ENCODE data around the gene PRDM15.
A peak's percentile ranks its signal among the peaks of the same experiment; 100 is the strongest.

The PRDM15 gene

GRCh38 chr21:41806773-41807172 lies 72.4 kb downstream of the PRDM15 start:
- Mint-ChIP-seq H3K27ac (ENCODE audit: low read depth) (peak overlapping the region; percentile 54), H3K4me1 (peaks cover 12% of the 10 kb centered on the region), H3K36me3 (ENCODE audit: insufficient read depth) (peaks cover 18% of the 10 kb centered on the region), H3K4me3 (no peak overlapping the region), H3K27me3 (no peaks in the 10 kb centered on the region), H3K9me3 (peaks cover 13% of the 10 kb centered on the region)
- DNase-seq (ENCODE audit: low spot score in 2 of 2) (no peak), ATAC-seq (replicated peaks; ENCODE audit: extremely low read depth, poor library complexity, severe bottlenecking) (no peak)

GRCh38 chr21:41805643-41806042 lies 73.5 kb downstream of the PRDM15 start:
- Mint-ChIP-seq H3K27me3 (no peaks in the 10 kb centered on the region), H3K36me3 (ENCODE audit: insufficient read depth) (peaks cover 20% of the 10 kb centered on the region), H3K4me1 (peaks cover 12% of the 10 kb centered on the region), H3K4me3 (no peak overlapping the region), H3K9me3 (peaks cover 13% of the 10 kb centered on the region), H3K27ac (ENCODE audit: low read depth) (no peak overlapping the region)
- ATAC-seq (replicated peaks; ENCODE audit: extremely low read depth, poor library complexity, severe bottlenecking): no peak
- no peak for DNase-seq (ENCODE audit: low spot score in 2 of 2)

- Mint-ChIP-seq H3K27me3 (no peaks in the 10 kb centered on the region), H3K4me1 (peaks cover 12% of the 10 kb centered on the region), H3K9me3 (peaks cover 13% of the 10 kb centered on the region), H3K36me3 (ENCODE audit: insufficient read depth) (peaks cover 26% of the 10 kb centered on the region), H3K4me3 (no peak overlapping the region), H3K27ac (ENCODE audit: low read depth) (no peak overlapping the region)
- ATAC-seq (replicated peaks; ENCODE audit: extremely low read depth, poor library complexity, severe bottlenecking): no peak
- DNase-seq (ENCODE audit: low spot score in 2 of 2): no peak
Observed at GRCh38 chr21:41805038-41805437, 74.1 kb downstream of the PRDM15 start.

GRCh38 chr21:41804381-41804780 lies 74.8 kb downstream of the PRDM15 start:
- DNase-seq (ENCODE audit: low spot score in 2 of 2) (no peak), ATAC-seq (replicated peaks; ENCODE audit: extremely low read depth, poor library complexity, severe bottlenecking) (no peak)
- peaks cover 27% of the 10 kb centered on the region for H3K36me3 Mint-ChIP-seq (ENCODE audit: insufficient read depth)
- no peak overlapping the region for H3K4me3 Mint-ChIP-seq
- H3K27me3 Mint-ChIP-seq: no peaks in the 10 kb centered on the region
- H3K9me3 Mint-ChIP-seq: peaks cover 13% of the 10 kb centered on the region
- H3K27ac Mint-ChIP-seq (ENCODE audit: low read depth): no peak overlapping the region
- H3K4me1 Mint-ChIP-seq: peaks cover 12% of the 10 kb centered on the region

- Mint-ChIP-seq H3K4me1 (peaks cover 12% of the 10 kb centered on the region), H3K27ac (ENCODE audit: low read depth) (no peak overlapping the region), H3K27me3 (no peaks in the 10 kb centered on the region), H3K36me3 (ENCODE audit: insufficient read depth) (peaks cover 31% of the 10 kb centered on the region), H3K4me3 (no peak overlapping the region), H3K9me3 (peaks cover 13% of the 10 kb centered on the region)
- ATAC-seq (replicated peaks; ENCODE audit: extremely low read depth, poor library complexity, severe bottlenecking) (no peak), DNase-seq (ENCODE audit: low spot score in 2 of 2) (no peak)
Observed at GRCh38 chr21:41803316-41803715, 75.8 kb downstream of the PRDM15 start.

GRCh38 chr21:41802684-41803083 lies 76.5 kb downstream of the PRDM15 start:
- peaks cover 12% of the 10 kb centered on the region for H3K4me1 Mint-ChIP-seq
- ATAC-seq (replicated peaks; ENCODE audit: extremely low read depth, poor library complexity, severe bottlenecking) (no peak), DNase-seq (ENCODE audit: low spot score in 2 of 2) (no peak)
- peaks cover 13% of the 10 kb centered on the region for H3K9me3 Mint-ChIP-seq
- H3K36me3 Mint-ChIP-seq (ENCODE audit: insufficient read depth): peaks cover 32% of the 10 kb centered on the region
- no peaks in the 10 kb centered on the region for H3K27me3 Mint-ChIP-seq
- H3K27ac Mint-ChIP-seq (ENCODE audit: low read depth): no peak overlapping the region
- H3K4me3 Mint-ChIP-seq: no peak overlapping the region

- H3K4me1 Mint-ChIP-seq: peaks cover 11% of the 10 kb centered on the region
- H3K27ac Mint-ChIP-seq (ENCODE audit: low read depth): no peak overlapping the region
- H3K27me3 Mint-ChIP-seq: no peaks in the 10 kb centered on the region
- H3K9me3 Mint-ChIP-seq: peaks cover 13% of the 10 kb centered on the region
- no peak overlapping the region for H3K4me3 Mint-ChIP-seq
- DNase-seq (ENCODE audit: low spot score in 2 of 2): no peak
- peaks cover 32% of the 10 kb centered on the region for H3K36me3 Mint-ChIP-seq (ENCODE audit: insufficient read depth)
- no peak for ATAC-seq (replicated peaks; ENCODE audit: extremely low read depth, poor library complexity, severe bottlenecking)
Observed at GRCh38 chr21:41802198-41802584, 77.0 kb downstream of the PRDM15 start.

GRCh38 chr21:41801321-41802197 lies 77.6 kb downstream of the PRDM15 start:
- H3K4me3 Mint-ChIP-seq: no peak overlapping the region
- ATAC-seq (replicated peaks; ENCODE audit: extremely low read depth, poor library complexity, severe bottlenecking) (no peak), DNase-seq (ENCODE audit: low spot score in 2 of 2) (no peak)
- peaks cover 6% of the 10 kb centered on the region for H3K4me1 Mint-ChIP-seq
- H3K27me3 Mint-ChIP-seq: no peaks in the 10 kb centered on the region
- peaks cover 32% of the 10 kb centered on the region for H3K36me3 Mint-ChIP-seq (ENCODE audit: insufficient read depth)
- H3K9me3 Mint-ChIP-seq: peaks cover 7% of the 10 kb centered on the region
- no peak overlapping the region for H3K27ac Mint-ChIP-seq (ENCODE audit: low read depth)

GRCh38 chr21:41800425-41801320 lies 78.5 kb downstream of the PRDM15 start:
- Mint-ChIP-seq H3K4me1 (peaks cover 3% of the 10 kb centered on the region), H3K27me3 (no peaks in the 10 kb centered on the region), H3K4me3 (no peak overlapping the region), H3K27ac (ENCODE audit: low read depth) (no peak overlapping the region), H3K9me3 (peaks cover 2% of the 10 kb centered on the region), H3K36me3 (ENCODE audit: insufficient read depth) (peaks cover 32% of the 10 kb centered on the region)
- ATAC-seq (replicated peaks; ENCODE audit: extremely low read depth, poor library complexity, severe bottlenecking) (no peak), DNase-seq (ENCODE audit: low spot score in 2 of 2) (no peak)

- no peak overlapping the region for H3K27ac Mint-ChIP-seq (ENCODE audit: low read depth)
- peaks cover 4% of the 10 kb centered on the region for H3K27me3 Mint-ChIP-seq
- DNase-seq (ENCODE audit: low spot score in 2 of 2) (no peak), ATAC-seq (replicated peaks; ENCODE audit: extremely low read depth, poor library complexity, severe bottlenecking) (no peak)
- no peaks in the 10 kb centered on the region for H3K9me3 Mint-ChIP-seq
- no peak overlapping the region for H3K4me3 Mint-ChIP-seq
- H3K4me1 Mint-ChIP-seq: no peaks in the 10 kb centered on the region
- H3K36me3 Mint-ChIP-seq (ENCODE audit: insufficient read depth): peaks cover 30% of the 10 kb centered on the region
Observed at GRCh38 chr21:41799763-41800162, 79.4 kb downstream of the PRDM15 start.

GRCh38 chr21:41798326-41798725 lies 80.8 kb downstream of the PRDM15 start:
- no peaks in the 10 kb centered on the region for H3K4me1 Mint-ChIP-seq
- ATAC-seq (replicated peaks; ENCODE audit: extremely low read depth, poor library complexity, severe bottlenecking) (no peak), DNase-seq (ENCODE audit: low spot score in 2 of 2) (no peak)
- peaks cover 27% of the 10 kb centered on the region for H3K36me3 Mint-ChIP-seq (ENCODE audit: insufficient read depth)
- H3K27ac Mint-ChIP-seq (ENCODE audit: low read depth): no peak overlapping the region
- H3K27me3 Mint-ChIP-seq: peaks cover 18% of the 10 kb centered on the region
- H3K4me3 Mint-ChIP-seq: no peak overlapping the region
- H3K9me3 Mint-ChIP-seq: no peaks in the 10 kb centered on the region

GRCh38 chr21:41796476-41797080 lies 82.6 kb downstream of the PRDM15 start:
- Mint-ChIP-seq H3K36me3 (ENCODE audit: insufficient read depth) (peaks cover 18% of the 10 kb centered on the region), H3K4me1 (no peaks in the 10 kb centered on the region), H3K27ac (ENCODE audit: low read depth) (no peak overlapping the region), H3K9me3 (no peaks in the 10 kb centered on the region), H3K4me3 (no peak overlapping the region), H3K27me3 (peaks cover 27% of the 10 kb centered on the region)
- DNase-seq (ENCODE audit: low spot score in 2 of 2): no peak
- no peak for ATAC-seq (replicated peaks; ENCODE audit: extremely low read depth, poor library complexity, severe bottlenecking)

Data from central memory CD8-positive, alpha-beta T cell (primary cell).